ENCODE results near the gene MAD1L1.

Gene MAD1L1

GRCh38 chr7:2217206-2217605, 15.5 kb downstream of the MAD1L1 start:
- DNase-seq: no peak

- no peak for DNase-seq
Observed at GRCh38 chr7:2215851-2216250, 16.9 kb downstream of the MAD1L1 start.

DNA sequence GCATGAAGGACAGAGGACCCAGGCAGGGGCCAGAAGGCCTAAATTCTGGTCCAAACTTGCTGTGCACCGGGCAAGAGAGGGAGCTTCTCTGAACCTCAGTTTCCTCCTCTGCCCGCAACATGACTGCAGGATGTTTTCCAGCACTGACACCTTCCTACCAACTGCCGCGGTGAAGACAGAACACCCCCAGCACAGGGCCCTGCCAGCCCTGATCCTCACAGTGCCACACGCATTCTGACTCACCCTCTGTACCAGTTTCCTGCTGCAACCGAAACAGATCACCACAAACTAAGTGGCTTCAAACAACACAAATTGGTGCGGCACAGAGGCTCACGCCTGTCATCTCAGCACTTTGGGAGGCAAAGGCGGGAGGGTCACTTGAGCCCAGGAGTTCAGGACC, 18.1 kb downstream of the MAD1L1 start:
- DNase-seq: no peak

- DNase-seq: no peak
Observed at GRCh38 chr7:2213551-2214215, 19.1 kb downstream of the MAD1L1 start.

GRCh38 chr7:2212906-2213305, 19.8 kb downstream of the MAD1L1 start:
- DNase-seq: no peak

GRCh38 chr7:2211926-2212325, 20.8 kb downstream of the MAD1L1 start:
- no peak for DNase-seq

DNA sequence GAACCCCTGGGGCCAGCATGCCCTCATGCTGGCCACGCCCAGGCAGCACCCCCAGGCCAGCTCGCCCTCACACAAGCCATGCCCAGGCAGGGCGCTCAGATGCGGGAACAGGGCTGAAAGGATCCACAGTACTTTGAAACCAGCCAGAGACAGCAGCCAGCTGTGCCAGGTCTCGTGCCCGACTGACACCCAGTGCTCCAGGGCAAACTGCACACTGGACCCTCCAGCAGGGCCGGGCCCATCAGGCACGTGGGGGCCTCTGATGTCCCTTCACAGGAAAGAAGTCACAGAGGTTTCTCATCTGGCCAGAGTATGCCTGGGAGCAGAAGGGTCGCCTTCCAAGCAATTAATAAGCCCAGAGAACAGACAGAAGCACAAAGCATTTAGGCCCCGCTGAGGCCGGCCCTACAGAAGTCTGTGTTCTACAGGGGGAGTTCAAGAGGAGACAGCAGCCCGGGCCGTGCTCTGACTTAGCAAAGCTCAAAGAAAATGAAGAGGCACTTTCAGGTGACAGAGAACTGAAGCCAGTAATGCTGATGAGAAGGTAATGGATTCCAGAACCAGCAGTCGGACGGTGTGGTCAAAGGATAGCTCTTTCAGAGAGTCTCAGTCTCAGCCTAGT, 21.4 kb downstream of the MAD1L1 start:
- DNase-seq: no peak

GRCh38 chr7:2210551-2211258, 22.0 kb downstream of the MAD1L1 start:
- DNase-seq: no peak

DNA sequence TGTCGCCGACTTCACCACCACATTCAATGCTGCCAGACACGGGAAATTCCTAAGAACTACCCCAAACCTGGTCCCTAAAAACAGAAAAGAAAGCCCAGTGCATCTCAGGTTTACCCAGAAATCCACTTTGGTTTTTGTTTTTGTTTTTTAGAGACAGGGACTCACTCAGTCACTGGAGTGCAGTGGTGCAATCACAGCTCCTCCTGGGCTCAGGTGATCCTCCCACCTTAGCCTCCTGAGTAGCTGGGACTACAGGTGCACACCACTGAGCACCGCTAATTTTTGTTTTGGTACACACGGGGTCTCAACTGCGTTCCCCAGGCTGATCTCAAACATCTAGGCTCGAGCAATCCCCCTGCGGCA, 22.8 kb downstream of the MAD1L1 start:
- DNase-seq: no peak

- no peak for DNase-seq
Observed at GRCh38 chr7:2209146-2209960, 23.4 kb downstream of the MAD1L1 start.

DNA sequence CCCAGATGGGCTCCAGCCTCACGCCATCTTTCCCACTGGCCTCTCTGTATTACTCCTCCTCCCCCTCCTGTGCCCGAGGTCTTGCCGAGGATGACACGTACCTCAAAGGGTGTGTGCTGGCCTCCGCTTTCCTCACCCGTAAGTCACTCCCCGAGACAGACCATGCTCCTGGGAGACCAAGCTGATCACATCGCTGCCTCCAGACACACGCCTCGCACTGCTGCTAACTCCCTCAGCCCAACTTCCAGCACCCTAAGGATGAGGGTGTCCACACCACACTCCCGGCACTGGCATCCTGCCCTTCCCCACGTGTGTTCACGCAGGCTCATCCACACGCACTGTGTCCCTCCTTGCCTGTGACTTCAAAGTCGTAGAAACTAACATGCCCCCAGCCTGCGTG, 24.0 kb downstream of the MAD1L1 start:
- DNase-seq: no peak

- no peak for DNase-seq
Observed at GRCh38 chr7:2205036-2205780, 27.5 kb downstream of the MAD1L1 start.

DNA sequence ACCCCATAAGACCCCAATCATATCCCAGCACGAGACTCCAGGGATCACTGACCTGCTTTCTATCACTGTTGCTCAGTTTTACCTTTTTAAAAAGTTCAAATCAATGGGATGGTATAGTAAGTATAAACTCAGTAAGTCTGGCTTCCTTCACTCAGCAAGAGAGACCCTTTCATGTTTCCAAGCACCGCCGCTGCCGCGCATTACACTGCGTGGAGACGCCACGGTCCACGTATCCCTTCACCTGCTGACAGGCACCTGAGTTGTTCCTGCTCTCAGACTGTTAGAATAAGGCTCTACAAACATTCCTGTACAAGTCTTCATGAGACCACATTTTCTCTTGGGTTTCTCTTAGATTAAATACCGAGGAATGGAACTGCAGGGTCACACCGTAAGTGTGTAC, 28.3 kb downstream of the MAD1L1 start:
- DNase-seq: no peak

DNA sequence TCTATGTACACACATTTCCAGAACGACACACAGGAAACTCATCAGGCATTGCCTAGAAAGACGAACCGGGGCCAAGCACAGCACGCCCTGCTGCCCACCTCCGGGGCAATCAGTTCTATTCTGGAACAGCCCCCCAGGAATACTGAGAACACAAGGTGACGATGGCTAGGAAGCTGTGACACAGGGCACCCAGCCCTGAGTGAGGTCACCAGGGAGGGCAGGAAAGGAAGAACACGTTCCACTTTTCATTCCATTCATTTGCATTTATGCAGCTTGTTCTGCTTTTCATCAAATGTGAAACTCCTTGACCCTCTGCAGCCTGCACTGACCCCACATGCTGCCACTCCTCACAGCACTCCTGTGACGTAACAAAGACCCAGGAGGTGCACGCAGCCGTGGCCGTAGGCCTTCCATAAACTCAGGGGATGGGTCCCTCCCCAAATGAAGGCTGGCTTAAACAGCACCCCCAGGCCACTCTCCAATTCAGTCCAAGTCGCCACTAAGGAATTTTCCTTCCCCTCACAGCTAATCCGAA, 28.9 kb downstream of the MAD1L1 start:
- DNase-seq: no peak

- no peak for DNase-seq
Observed at GRCh38 chr7:2202901-2203765, 29.6 kb downstream of the MAD1L1 start.

GRCh38 chr7:2202361-2202761, 30.4 kb downstream of the MAD1L1 start:
- no peak for DNase-seq

DNA sequence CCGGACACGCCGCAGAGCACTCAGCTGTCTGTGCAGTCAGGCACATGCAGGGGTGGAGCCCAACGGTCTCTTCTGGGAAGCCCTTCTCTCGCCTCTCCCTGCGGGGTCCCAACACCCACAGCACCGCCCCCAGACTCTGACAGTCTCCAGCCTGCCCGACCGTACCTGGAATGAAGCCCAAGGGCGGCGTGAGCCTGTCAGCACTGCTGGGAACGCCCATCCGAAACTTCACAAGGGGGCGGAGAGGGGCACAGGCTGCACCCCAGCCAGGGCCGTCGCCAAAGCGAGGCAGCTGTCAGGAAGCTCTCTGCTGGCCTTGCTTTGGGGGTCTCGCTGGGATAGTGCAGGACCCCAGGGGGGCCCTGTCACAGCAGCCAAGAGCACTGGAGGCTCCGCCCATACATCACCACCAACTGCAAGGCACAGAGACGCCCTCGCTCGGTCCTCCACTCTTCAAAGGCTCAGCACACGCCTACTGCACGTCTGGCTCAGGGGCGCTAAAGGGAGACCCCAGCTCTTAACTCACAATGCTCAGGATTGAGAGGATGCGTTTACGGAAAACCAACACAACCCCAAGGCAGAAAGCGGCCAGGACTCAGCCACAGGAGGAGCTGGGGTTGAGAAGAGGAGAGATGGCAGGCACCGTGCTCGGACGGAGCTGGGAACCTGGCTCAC, 30.9 kb downstream of the MAD1L1 start:
- no peak for DNase-seq

DNA sequence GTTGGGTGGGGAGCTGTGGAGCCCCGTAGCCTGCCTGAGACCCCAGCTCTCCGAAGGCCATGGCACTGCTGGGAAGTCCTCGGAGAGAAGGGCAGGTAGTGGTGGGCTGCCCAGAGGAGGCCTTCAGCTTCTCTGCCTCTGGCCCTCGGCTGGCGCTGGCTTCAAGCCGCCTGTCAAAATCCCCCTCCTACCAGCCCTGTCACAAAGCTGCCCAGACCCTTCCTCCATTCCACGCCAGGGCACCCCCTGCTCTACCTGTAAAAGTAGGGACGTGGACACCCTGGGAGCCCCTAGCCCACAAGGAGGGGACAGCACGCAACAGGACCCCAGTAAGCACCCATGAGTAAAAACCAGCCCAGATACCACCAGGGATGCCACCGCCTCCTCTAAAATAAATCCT, 31.6 kb downstream of the MAD1L1 start:
- no peak for DNase-seq

- no peak for DNase-seq
Observed at GRCh38 chr7:2200584-2200980, 32.2 kb downstream of the MAD1L1 start.

DNA sequence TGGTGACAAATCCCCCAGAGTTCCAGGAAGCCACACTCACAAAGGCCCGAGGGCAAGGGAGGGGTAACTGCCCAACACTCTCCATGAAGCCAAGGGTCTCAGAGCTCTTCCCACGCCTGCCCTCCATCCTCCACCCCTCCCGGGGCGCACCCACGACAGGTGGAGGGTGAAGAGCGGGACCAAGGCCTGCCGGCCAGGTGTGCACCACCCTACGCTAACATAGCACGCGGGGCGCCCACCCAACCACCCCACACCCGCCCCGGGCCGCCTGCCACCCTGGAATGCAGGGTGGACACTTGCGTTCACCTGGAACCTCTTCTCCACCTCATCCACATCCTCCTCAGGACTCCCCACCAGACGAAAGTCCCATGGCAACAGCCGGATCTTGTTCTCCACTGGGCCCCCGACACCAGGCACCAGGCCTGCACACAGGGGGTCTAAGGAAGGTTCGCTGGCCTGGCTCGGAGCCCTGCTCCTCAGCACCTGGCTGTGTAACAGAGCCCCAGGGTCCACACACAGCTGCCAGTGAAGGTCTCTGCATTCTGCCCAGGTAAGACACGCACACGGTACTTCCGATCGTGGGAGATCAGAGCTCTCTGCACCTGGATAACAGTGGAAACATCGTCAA, 32.7 kb downstream of the MAD1L1 start:
- DNase-seq: no peak

Measured in NCI-H187 (cell line).